Measurements from ENCODE around the gene RNF207.

The RNF207 gene

DNA sequence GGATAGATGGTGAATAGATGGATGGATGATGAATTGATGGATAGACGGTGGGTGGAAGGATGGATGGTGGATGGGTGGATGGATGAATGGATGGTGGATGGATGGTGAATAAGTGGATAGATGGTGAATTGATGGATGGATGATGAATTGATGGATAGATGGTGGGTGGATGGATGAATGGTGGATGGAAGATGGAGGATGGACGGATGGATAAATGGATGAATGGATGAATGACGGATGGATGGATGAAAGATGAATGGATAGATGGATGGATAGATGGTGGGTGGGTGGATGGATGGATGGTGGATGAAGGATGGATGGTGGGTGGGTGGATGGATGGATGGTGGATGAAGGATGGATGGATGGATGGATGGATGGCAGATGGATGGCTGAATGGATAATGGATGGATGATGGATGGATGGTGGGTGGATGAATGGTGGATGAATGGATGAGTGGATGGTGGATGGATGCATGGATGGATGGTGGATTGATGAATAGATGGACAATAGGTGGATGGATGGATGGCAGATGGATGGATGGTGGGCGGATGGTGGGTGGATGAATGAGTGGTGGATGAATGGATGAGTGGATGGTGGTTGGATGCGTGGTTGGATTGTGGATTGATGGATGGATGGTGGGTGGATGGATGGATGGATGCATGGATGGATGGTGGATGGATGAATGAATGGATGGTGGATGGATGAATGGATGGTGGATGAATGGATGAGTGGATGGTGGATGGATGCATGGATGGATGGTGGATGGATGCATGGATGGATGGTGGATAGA is 31.1 kb upstream of the RNF207 start:
- in situ Hi-C loops (cut with HindIII; ENCODE audit: low sequenced_read_pairs): no loop called here
- H3K4me3 ChIP-seq (ENCODE audit: low read depth, low read length): no peak overlapping the region
- TF ChIP-seq, protein P1, sequence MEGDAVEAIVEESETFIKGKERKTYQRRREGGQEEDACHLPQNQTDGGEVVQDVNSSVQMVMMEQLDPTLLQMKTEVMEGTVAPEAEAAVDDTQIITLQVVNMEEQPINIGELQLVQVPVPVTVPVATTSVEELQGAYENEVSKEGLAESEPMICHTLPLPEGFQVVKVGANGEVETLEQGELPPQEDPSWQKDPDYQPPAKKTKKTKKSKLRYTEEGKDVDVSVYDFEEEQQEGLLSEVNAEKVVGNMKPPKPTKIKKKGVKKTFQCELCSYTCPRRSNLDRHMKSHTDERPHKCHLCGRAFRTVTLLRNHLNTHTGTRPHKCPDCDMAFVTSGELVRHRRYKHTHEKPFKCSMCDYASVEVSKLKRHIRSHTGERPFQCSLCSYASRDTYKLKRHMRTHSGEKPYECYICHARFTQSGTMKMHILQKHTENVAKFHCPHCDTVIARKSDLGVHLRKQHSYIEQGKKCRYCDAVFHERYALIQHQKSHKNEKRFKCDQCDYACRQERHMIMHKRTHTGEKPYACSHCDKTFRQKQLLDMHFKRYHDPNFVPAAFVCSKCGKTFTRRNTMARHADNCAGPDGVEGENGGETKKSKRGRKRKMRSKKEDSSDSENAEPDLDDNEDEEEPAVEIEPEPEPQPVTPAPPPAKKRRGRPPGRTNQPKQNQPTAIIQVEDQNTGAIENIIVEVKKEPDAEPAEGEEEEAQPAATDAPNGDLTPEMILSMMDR (IDR thresholded peaks at IDR 0.05; ENCODE audit: low read depth, low read length): no peak
- DNase-seq (ENCODE audit: low read depth, low spot score): no peak

DNA sequence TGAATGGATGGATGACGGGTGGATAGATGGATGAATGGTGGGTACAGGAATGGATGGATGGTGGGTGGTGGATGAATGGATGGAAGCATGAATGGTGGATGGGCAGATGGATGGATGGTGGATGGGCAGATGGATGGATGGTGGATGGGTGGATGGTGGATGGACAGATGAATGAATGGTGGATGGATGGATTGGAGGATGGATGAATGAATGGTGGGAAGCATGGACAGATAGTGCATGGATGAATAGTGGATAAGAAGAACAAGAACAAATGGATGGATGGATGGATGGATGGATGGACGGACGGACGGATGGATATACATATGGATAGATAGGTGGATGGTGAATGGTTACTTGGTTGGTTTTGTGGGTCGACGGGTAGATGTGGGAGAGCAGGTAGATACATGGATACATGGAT is 30.5 kb upstream of the RNF207 start:
- no peak for DNase-seq (ENCODE audit: low read depth, low spot score)
- H3K4me3 ChIP-seq (ENCODE audit: low read depth, low read length): no peak overlapping the region
- TF ChIP-seq, protein P1 (IDR thresholded peaks at IDR 0.05; ENCODE audit: low read depth, low read length): no peak
- in situ Hi-C loops (cut with HindIII; ENCODE audit: low sequenced_read_pairs): no loop called here

DNA sequence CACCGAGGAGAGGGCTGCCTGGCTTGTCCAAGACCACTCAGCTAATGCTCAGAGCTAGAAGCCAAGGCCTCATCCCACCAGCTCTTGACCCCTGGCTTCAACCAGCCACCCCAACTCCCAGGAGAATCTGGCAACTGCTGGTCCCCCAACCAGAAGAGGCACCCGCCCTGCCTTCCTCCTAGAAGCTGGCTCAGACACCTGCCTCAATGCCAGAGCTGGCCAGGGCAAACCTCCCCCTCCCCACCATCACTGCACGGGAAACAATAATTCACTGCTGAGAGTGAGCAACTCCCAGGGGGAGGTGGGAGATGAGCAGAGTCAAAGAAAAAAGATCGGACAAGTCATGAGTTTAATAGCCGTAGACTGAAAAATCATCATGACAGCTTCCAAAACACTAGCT is 29.1 kb upstream of the RNF207 start:
- in situ Hi-C loops (cut with HindIII; ENCODE audit: low sequenced_read_pairs): no loop called here

DNA sequence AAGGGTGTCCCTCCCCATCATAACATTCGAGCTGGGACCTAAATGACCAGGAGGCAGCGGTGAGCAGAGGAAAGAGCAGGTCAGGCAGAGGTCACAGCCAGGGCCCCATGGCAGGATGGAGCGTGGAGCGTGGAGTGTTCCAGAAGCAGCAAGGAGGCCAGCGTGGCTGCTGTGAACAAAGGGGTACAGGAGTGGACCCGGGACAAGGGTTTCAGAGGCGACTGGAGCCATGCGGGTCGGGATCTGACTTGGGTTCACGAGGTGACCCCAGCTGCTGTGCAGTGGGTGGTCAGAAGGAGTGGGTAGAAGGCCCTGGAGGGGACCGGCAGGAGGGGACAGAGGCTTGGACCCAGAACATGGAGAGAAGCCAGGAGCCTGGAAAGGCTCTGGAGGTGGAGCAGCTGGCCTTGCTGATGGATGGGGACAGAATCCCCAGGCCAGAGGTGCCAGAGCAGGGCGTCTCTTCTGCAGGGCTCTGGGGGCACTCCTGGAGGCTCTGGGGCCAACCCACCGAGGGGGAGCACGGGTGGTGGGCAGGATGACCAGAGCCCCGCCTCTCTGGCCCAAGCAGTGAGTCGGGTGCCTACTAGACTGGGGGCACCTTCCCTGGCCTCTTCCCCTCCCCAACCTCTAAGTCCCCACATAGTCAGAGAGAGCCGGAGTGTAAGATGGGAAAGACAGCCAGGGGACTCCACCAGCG is 28.1 kb upstream of the RNF207 start:
- in situ Hi-C loops (cut with HindIII; ENCODE audit: low sequenced_read_pairs): no loop called here
- no peak for DNase-seq (ENCODE audit: low read depth, low spot score)
- no peak overlapping the region for H3K4me3 ChIP-seq (ENCODE audit: low read depth, low read length)
- TF ChIP-seq, protein P1 (IDR thresholded peaks at IDR 0.05; ENCODE audit: low read depth, low read length): no peak

More for the DNA sequence above, 29.1 kb upstream of the RNF207 start:
- DNase-seq (ENCODE audit: low read depth, low spot score): no peak
- no peak overlapping the region for H3K4me3 ChIP-seq (ENCODE audit: low read depth, low read length)
- TF ChIP-seq, protein P1 (IDR thresholded peaks at IDR 0.05; ENCODE audit: low read depth, low read length): no peak

DNA sequence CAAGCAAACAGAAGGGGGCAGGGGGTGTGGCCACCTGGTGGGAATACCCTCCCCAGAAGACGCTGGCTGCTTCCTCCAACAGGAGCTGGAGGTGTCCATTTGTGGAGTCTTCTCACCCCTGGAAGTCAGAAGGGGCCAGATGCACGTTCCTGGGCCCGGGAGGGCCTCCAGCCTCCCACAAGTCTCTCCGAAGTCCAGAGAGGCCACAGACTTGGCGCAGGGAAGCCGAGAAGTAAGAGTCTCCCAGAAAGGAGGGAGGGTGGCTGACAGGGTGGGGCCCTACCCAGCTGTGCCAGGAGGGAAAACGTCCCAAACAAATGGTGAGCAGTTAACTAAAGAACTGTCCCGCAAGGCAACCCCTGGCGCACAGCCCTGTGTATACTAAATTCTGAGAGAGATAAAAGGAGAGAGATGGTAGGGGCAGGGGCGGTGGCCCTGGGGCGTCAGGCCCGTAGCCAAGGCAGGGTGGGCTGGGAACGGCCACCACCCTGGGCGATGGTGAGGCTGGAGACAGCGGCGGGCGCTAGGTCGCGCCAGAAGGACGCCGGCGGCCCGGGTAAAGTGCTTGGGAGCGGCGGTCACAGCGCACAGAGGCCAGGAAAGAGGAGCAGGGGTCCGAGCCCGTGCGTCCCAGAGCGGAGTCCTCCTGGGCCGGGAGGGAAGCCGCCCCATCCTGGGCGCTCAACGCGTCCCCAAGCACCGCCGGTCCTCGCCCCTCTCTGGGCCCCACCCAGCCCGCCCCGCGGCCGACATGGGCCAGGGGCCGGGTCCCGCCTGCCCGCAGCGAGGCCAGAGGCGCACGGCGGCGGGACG is 27.0 kb upstream of the RNF207 start:
- no peak for DNase-seq (ENCODE audit: low read depth, low spot score)
- H3K4me3 ChIP-seq (ENCODE audit: low read depth, low read length): no peak overlapping the region
- in situ Hi-C loops (cut with HindIII; ENCODE audit: low sequenced_read_pairs): no loop called here
- TF ChIP-seq, protein P1 (IDR thresholded peaks at IDR 0.05; ENCODE audit: low read depth, low read length): no peak

DNA sequence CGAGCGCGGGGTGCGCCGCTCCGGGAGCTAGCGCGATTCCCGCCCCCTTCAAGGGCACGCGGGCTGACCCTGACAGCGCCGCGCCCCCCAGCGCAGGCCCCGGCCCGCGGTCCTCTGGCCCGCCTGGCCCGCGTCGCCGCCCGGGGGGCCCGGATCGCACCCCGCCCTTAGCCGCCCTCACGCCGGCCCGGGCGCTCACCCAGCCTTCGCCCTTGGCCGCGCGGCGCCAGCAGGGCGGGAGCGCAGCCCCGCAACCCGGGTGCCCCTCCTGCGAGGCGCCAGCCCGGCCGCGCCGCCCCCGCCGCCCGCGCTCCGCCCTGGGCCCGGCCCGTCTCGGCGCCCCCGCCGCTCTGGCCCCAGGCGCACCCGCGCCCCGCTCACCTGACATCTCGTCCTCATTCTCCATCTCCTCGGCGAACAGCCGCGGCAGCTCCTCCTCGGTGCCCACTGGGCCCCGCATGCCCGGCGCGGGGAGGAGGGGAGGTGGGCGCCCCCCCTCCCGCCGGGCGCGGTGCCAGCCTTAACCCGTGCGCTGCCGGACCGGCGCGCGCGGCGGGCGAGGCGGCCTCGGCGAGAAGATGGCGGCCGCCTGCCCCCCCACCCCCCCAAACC is 26.2 kb upstream of the RNF207 start:
- in situ Hi-C loops (cut with HindIII; ENCODE audit: low sequenced_read_pairs): no loop called here
- no peak for DNase-seq (ENCODE audit: low read depth, low spot score)
- no peak overlapping the region for H3K4me3 ChIP-seq (ENCODE audit: low read depth, low read length)
- TF ChIP-seq, protein P1 (IDR thresholded peaks at IDR 0.05; ENCODE audit: low read depth, low read length): no peak
